Measurements from ENCODE around the gene KANSL2. TPM values are rescaled to one million over a fixed set of nuclear protein-coding genes. Genes with fewer than 3 reads are reported as not detected.

KANSL2 gene
- total and polyA plus RNA-seq, 2 donors (not counting 1 experiment from before 2014, with no cell fraction given), result 47.3 to 64.6 TPM

- ATAC-seq (ENCODE audit: low read depth), result no peak
Measured at GRCh38 chr12:48696626-48697025, 14.6 kb upstream of the KANSL2 start.

GRCh38 chr12:48695859-48696258, 13.8 kb upstream of the KANSL2 start:
- H3K79me2 ChIP-seq (ENCODE audit: control insufficient read depth, insufficient read depth, low read length), result peaks cover 8% of the 10 kb centered on the region
- POLR2A ChIA-PET, result interaction anchor here (0.6 kb wide), 1 partner anchor 22 kb away, joined by 3 read pairs; no protein-coding TSS in a partner anchor
- Mint-ChIP-seq H3K27ac (no peak overlapping the region), H3K4me3 (no peak overlapping the region), H3K9me3 (ENCODE audit: insufficient read depth) (no peaks in the 10 kb centered on the region), H3K4me1 (no peaks in the 10 kb centered on the region), H3K27me3 (no peaks in the 10 kb centered on the region)
- H3K4me3 ChIP-seq (ENCODE audit: control extremely low read depth in 1 of 5, extremely low read depth in 1 of 5, insufficient read depth in 1 of 5, low read depth in 2 of 5, low read length in 4 of 5), result no peak overlapping the region
- H3K27ac ChIP-seq (ENCODE audit: low read length in 2 of 2), result no peak overlapping the region
- no peaks in the 10 kb centered on the region for H3K27me3 ChIP-seq (replicated peaks in 1 of 4; ENCODE audit: control extremely low read depth in 1 of 4, control insufficient read depth in 3 of 4, insufficient read depth in 4 of 4, low read length in 3 of 4)
- H3K4me1 ChIP-seq (ENCODE audit: control insufficient read depth in 2 of 2, insufficient read depth in 2 of 2, low read length in 2 of 2), result no peaks in the 10 kb centered on the region
- ATAC-seq (ENCODE audit: low read depth) (no peak), DNase-seq (no peak)
- peaks cover 9% of the 10 kb centered on the region for H4K20me1 ChIP-seq (ENCODE audit: control insufficient read depth, insufficient read depth, low read length, poor library complexity, severe bottlenecking)
- no peak overlapping the region for H3K9ac ChIP-seq (ENCODE audit: low read length)
- CTCF ChIA-PET, result no interaction called here
- no peaks in the 10 kb centered on the region for H3K9me3 ChIP-seq (ENCODE audit: control extremely low read depth in 1 of 3, control insufficient read depth in 2 of 3, insufficient read depth in 1 of 3, low read length in 2 of 3)
- intact Hi-C loops (cut with micrococcal nuclease), result no loop called here
- WGBS (ENCODE audit: insufficient coverage), result 100% methylated on average over 2 of the region's 2 CpGs
- H3K4me2 ChIP-seq (replicated peaks; ENCODE audit: low read depth, low read length, poor library complexity, severe bottlenecking), result no peak overlapping the region
- H2AFZ ChIP-seq (ENCODE audit: insufficient read depth, low read depth, low read length, poor library complexity, severe bottlenecking), result no peak overlapping the region
- peaks cover 7 to 71% of the 10 kb centered on the region in 2 experiments for H3K36me3 ChIP-seq (replicated peaks in 1 of 2; ENCODE audit: control extremely low read depth in 1 of 2, control insufficient read depth in 1 of 2, extremely low read depth in 1 of 2, insufficient read depth in 2 of 2, low read length in 1 of 2)
- no peak for TF ChIP-seq EZH2 (IDR thresholded peaks at IDR 0.05; ENCODE audit: borderline replicate concordance, insufficient read depth, low read depth, low read length, poor library complexity, severe bottlenecking)

More at GRCh38 chr12:48696626-48697025, 14.6 kb upstream of the KANSL2 start:
- no peaks in the 10 kb centered on the region for H3K27me3 Mint-ChIP-seq
- H2AFZ ChIP-seq (ENCODE audit: insufficient read depth, low read depth, low read length, poor library complexity, severe bottlenecking), result no peak overlapping the region
- peaks cover 7 to 64% of the 10 kb centered on the region in 2 experiments for H3K36me3 ChIP-seq (replicated peaks in 1 of 2; ENCODE audit: control extremely low read depth in 1 of 2, control insufficient read depth in 1 of 2, extremely low read depth in 1 of 2, insufficient read depth in 2 of 2, low read length in 1 of 2)
- H3K9ac ChIP-seq (ENCODE audit: low read length), result no peak overlapping the region
- H3K27me3 ChIP-seq (replicated peaks in 1 of 4; ENCODE audit: control extremely low read depth in 1 of 4, control insufficient read depth in 3 of 4, insufficient read depth in 4 of 4, low read length in 3 of 4), result no peaks in the 10 kb centered on the region
- no peak overlapping the region for H3K4me3 ChIP-seq (ENCODE audit: control extremely low read depth in 1 of 5, extremely low read depth in 1 of 5, insufficient read depth in 1 of 5, low read depth in 2 of 5, low read length in 4 of 5)
- no peak overlapping the region for H3K4me2 ChIP-seq (replicated peaks; ENCODE audit: low read depth, low read length, poor library complexity, severe bottlenecking)
- H3K9me3 ChIP-seq (ENCODE audit: control extremely low read depth in 1 of 3, control insufficient read depth in 2 of 3, insufficient read depth in 1 of 3, low read length in 2 of 3), result no peaks in the 10 kb centered on the region
- ChIA-PET CTCF (no interaction called here), POLR2A (interaction anchor here (0.6 kb wide), 1 partner anchor 22 kb away, joined by 3 read pairs; no protein-coding TSS in a partner anchor)
- no peak for TF ChIP-seq CTCF (IDR thresholded peaks at IDR 0.05)
- TF ChIP-seq EZH2 (IDR thresholded peaks at IDR 0.05; ENCODE audit: borderline replicate concordance, insufficient read depth, low read depth, low read length, poor library complexity, severe bottlenecking), result no peak
- 95% methylated on average over 3 of the region's 5 CpGs for WGBS (ENCODE audit: insufficient coverage)
- no peak overlapping the region for H3K27ac ChIP-seq (ENCODE audit: low read length in 2 of 2)
- no peak for DNase-seq
- intact Hi-C loops (cut with micrococcal nuclease), result no loop called here
- H3K4me1 Mint-ChIP-seq, result no peaks in the 10 kb centered on the region
- peaks cover 9% of the 10 kb centered on the region for H4K20me1 ChIP-seq (ENCODE audit: control insufficient read depth, insufficient read depth, low read length, poor library complexity, severe bottlenecking)
- no peak overlapping the region for H3K27ac Mint-ChIP-seq
- no peaks in the 10 kb centered on the region for H3K4me1 ChIP-seq (ENCODE audit: control insufficient read depth in 2 of 2, insufficient read depth in 2 of 2, low read length in 2 of 2)
- no peak overlapping the region for H3K4me3 Mint-ChIP-seq
- no peaks in the 10 kb centered on the region for H3K9me3 Mint-ChIP-seq (ENCODE audit: insufficient read depth)
- peaks cover 14% of the 10 kb centered on the region for H3K79me2 ChIP-seq (ENCODE audit: control insufficient read depth, insufficient read depth, low read length)
